Muscle of back (tissue), 11 donors: Measurements from ENCODE around the gene CRAT. TPM values are rescaled to one million over a fixed set of nuclear protein-coding genes. Genes with fewer than 3 reads are reported as not detected.

Experiments
- DNase-seq, 3 donors: peaks; one replicate each; pipeline versions ENCODE4 v3.0.0 to v3.0.0-alpha.2; 2013
- polyA plus RNA-seq, 10 donors: library from polyadenylated mRNA; unstranded; fragments of 120-200 nt; gene quantifications; one replicate each; pipeline ENCODE4 v1.2.1, GENCODE V29; 2013; ENCODE audit not compliant: insufficient read length in 10 of 10

Gene CRAT
- polyA plus RNA-seq, 10 donors: 31.0 to 45.4 (median 40.4) TPM

DNA sequence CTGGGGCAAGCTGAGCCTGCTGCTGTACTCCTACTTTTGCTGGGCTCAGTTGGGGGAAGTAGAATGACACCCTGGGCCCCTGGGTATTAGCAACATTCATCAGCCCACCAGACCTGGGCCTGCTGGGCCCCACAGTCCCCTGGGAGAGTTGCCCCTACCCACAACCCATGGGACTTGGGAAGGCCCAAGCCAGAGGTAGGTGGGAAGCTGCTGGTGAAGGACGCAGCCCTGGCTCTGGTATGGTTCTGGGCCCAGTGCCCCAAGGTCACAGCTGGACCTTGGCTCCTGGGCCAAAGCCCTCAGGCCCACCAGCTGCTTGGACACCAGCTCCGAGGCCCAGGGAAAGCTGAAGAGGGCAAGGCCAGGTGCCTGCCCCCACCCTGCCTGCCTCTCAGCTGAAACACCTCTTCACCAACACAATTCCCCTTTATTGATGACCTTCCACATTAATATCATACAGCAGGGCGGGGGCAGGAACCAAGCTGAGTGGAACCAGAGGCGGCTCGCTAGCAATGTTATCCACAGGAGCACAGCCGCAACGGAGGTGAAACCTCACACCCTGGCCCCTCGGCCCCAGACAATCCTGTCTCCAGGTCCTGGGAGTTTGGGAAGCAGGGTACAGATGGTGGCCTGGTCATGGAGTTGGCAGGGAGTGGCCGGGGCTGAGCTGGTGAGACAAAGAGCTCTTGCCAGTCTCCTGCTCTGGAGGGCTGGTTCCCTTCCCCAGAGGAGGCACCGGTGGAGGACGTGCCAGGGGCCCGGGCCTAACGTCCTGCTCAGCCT lies 16.0 kb downstream of the CRAT start:
- DNase-seq: no peak

DNA sequence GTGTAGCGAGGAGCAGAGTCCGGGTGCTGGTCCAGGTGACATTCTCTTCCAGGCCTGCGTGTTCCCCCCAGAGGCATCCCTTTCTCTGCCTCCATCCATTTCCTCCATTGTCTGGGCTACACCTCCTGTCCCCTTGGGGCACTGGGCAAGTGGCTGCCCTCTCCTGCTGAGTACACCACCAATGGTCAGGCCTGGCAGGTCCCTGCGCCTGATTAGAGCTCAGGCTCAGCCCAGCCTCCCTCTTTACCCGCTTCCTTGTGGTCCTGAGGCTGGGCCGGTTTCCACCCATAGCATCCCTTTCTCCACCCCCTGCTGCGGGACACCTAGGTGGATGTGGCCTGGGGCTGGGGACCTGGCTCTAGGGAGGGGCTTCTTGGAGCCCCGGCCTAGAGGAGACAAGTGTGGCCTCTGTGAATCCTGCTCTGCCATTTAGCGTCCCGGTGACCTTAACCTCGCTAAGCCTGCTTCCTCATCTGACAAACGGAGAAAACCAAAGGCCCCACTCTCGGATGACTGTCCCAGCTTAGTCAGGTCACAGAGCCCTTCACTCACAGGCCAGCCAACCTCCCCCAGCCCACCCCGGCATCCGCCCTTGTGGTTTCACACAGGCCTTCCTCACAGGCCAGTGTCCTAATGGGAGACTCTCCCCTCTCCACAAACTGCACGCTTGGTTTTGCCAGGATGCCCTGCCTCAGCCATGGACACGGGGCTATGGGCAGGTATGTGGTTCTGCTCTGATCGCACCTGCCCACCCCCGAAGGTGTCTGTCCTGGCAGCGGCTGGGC lies 16.8 kb downstream of the CRAT start:
- DNase-seq: no peak

DNA sequence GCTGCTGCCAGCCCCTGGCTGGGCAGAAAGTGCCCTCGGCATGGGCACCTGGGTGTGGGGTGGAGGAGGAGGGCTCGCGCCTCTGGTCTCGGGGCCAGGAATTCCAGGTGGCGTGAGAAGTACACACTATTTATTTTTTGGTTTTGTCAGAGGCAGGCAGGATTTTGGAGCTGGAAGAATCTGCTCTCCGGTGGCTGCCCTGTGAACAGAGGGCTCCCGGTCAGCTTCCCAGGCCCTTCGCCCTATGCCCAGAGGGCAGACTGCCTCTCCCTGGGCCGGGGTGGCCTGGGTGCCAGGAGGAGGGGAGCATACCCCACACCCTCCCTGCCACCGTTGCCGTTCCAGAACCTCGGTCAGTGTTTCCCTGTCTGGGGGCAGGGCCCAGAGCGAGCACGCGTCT lies 21.3 kb downstream of the CRAT start:
- DNase-seq: no peak

DNA sequence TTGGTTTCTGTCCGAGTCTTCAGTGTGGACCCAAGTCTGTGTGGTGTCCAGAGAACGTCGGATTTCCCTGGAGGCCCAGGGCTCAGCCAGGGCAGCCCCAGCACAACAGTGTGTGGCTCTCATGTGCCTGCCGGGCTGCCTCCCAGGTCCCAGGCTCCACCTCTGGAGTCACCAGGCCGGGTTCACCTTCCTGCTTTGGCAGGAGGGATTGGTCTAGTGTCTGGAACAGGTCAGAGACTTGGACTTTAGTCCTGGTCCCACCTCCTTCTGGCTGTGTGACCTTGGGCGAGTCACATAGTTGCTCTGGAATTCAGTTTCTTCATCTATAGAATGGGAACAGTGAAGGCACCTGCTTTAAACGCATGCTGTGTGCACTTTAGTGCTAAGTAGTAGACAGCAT lies 26.5 kb downstream of the CRAT start:
- no peak for DNase-seq

- DNase-seq: no peak
These were observed 29.1 kb downstream of the CRAT start for GRCh38 chr9:129081388-129081904.

- DNase-seq: peak; percentile 99 to 100 (median 99)
These were observed 29.8 kb downstream of the CRAT start, which contains the start of gene DOLPP1 for GRCh38 chr9:129080601-129081387. TSS of gene DOLPP1 (plus strand) at chr9:129081111. CDS start at chr9:129081132, 21 bp downstream.

DNA sequence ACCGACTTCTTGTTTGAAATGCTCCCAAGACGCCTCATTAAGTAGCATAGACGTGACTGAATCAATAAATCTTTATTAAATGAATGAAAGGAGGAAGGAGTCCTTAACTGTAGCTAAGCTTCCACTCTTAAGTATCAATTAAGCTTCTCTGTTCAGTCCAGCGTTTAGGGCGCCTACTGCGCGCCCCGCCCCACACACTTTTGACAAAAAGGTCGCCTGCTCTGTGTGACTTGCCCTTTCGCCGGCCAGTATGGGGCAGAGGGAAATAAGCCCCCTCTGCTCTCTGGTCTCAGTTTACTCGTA lies 30.3 kb downstream of the CRAT start:
- DNase-seq: no peak

DNA sequence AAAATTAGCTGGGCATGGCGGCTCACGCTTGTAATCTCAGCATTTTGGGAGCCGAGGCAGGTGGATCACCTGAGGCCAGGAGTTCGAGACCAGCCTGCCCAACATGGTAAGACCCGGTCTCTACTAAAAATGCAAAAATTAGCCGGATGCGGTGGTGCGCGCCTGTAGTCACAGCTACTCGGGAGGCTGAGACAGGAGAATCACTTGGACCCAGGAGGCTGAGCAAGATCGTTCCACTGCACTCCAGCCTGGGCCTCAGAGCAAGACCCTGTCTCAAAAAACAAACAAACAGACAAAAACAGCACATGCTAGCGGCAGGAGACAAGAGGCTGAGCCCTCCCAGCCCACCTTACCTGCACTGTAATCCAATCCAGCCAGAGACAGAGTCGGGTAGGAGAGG lies 30.8 kb downstream of the CRAT start:
- no peak for DNase-seq

- DNase-seq: no peak
These were observed 31.7 kb downstream of the CRAT start for GRCh38 chr9:129078691-129079503.

- no peak for DNase-seq
These were observed 33.4 kb downstream of the CRAT start for GRCh38 chr9:129077236-129077635.

DNA sequence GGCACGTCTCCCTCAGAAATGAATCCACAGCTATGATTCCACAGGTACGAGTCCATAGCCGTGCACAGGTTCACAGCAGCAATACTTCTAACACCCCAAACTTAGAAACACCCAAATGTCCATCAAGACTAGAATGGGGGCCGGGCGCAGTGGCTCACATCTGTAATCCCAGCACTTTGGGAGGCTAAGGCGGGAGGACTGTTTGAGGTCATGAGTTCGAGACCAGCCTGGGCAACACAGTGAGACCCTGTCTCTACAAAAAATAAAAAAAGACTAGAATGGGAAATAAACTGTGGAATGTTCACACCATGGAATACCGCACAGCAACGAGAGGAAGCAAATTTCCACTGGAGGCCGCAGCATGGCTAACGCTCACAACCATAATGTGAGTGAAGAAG lies 34.0 kb downstream of the CRAT start:
- DNase-seq: no peak

GRCh38 chr9:129075996-129076639 lies 34.5 kb downstream of the CRAT start:
- DNase-seq: no peak

DNA sequence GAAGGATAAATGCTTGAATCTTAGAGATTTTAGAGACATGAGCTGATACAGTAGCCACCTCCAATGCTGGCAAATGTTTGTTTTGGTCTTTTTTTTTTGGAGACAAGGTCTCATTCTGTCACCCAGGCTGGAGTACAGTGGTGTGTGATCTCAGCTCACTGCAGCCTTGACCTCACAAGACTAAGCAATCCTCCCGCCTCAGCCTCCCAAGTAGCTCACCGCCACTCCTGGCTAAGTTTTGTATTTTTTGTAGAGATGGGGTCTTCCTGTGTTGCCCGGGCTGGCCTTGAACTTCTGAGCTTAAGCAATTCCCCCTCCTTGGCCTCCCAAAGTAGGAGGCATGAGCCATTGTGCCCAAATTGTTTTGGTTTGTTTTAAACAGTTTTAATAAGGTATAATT lies 36.5 kb downstream of the CRAT start:
- DNase-seq: no peak

DNA sequence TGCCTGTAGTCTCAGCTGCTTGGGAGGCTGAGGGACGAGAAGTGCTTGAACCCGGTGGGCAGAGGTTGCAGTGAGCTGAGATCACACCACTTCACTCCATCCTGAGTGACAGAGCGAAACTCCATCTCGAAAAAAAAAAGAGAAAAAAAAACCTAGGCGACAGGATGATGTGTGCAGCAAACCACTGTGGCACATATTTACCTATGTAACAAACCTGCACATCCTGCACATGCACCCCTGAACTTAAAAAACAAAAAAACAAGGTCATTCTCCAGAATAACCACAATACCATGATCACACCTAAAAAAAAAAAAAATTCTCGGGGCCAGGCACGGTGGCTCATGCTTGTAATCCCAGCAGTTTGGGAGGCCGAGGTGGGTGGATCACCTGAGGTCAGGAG lies 37.2 kb downstream of the CRAT start:
- DNase-seq: no peak

DNA sequence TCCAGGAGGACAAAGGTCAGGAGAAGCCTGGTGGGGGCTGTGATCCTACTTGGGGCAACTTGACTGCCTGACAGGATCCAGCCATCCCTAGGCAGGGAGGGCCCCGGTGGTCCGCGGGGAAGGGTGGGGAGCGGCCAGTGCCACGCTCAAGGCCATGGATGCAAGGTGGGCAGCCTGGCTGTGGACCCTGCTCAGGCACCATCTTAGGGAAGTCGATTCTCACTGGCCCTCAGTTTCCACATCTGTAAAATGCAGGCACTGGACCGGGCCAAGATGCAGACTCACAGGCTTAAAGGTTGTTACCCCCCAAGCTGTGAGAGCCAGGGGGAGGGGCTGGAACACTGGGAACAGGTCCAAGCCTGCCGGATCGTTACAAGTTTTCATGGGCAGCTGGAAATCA lies 38.4 kb downstream of the CRAT start:
- no peak for DNase-seq

- no peak for DNase-seq
These were observed 39.0 kb downstream of the CRAT start for GRCh38 chr9:129071526-129072126.

- no peak for DNase-seq
These were observed 39.7 kb downstream of the CRAT start for GRCh38 chr9:129070696-129071525.

- DNase-seq: no peak
These were observed 40.5 kb downstream of the CRAT start for GRCh38 chr9:129069862-129070641.
